Measurements from ENCODE around the gene REV3L.

The REV3L gene

DNA sequence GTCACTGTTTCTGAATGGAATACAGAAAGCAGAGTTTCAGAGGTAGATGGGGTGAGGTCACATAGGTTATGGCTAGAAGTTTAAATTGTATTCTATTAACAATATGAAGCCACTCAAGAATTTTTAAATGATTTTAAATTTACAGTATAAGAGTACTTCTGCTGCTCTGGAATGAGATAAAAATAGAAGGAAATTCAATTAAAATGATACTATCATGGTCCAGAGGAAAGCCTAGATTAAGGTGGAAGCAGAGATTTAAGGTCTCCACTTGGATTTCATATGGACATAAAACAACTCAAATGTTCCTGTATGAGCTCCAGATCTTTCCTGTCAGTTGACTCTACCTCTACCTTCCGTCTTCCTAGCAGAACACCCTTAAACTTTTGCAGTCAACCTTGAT is 68.6 kb downstream of the REV3L start:
- no peak for DNase-seq (ENCODE audit: low read depth)
- TF ChIP-seq, protein P1, sequence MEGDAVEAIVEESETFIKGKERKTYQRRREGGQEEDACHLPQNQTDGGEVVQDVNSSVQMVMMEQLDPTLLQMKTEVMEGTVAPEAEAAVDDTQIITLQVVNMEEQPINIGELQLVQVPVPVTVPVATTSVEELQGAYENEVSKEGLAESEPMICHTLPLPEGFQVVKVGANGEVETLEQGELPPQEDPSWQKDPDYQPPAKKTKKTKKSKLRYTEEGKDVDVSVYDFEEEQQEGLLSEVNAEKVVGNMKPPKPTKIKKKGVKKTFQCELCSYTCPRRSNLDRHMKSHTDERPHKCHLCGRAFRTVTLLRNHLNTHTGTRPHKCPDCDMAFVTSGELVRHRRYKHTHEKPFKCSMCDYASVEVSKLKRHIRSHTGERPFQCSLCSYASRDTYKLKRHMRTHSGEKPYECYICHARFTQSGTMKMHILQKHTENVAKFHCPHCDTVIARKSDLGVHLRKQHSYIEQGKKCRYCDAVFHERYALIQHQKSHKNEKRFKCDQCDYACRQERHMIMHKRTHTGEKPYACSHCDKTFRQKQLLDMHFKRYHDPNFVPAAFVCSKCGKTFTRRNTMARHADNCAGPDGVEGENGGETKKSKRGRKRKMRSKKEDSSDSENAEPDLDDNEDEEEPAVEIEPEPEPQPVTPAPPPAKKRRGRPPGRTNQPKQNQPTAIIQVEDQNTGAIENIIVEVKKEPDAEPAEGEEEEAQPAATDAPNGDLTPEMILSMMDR (conservative IDR thresholded peaks at IDR 0.05; ENCODE audit: low read depth, low read length), result no peak
- H3K4me3 ChIP-seq (ENCODE audit: low read length), result no peak overlapping the region

DNA sequence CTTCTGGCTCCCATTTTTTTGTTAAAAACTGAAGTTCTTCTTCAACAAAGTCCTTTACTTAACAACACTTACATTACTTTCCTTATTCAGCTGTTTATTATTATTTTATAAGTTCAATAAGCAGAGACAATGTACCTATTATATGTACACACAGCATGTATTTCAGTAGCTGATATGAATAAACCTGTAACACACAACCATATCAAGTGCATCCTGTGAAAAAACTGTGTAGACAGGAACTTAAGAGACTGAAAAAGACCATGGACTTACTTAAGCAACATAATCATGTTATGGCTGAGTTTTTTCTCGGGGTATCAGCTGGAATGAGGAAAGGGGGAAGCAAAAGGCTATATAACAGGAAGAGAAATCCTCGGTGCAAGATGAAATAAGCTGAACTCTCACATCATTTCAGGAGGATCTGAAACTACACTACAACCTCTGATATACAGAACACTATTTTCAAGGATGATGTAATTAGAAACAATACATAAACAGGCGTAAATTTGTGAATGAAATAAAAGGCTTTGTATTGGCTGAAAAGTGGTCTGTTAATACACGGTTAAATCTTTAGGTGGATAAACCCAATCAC is 70.9 kb downstream of the REV3L start:
- TF ChIP-seq, protein P1 (conservative IDR thresholded peaks at IDR 0.05; ENCODE audit: low read depth, low read length), result no peak
- DNase-seq (ENCODE audit: low read depth), result no peak
- H3K4me3 ChIP-seq (ENCODE audit: low read length), result no peak overlapping the region

DNA sequence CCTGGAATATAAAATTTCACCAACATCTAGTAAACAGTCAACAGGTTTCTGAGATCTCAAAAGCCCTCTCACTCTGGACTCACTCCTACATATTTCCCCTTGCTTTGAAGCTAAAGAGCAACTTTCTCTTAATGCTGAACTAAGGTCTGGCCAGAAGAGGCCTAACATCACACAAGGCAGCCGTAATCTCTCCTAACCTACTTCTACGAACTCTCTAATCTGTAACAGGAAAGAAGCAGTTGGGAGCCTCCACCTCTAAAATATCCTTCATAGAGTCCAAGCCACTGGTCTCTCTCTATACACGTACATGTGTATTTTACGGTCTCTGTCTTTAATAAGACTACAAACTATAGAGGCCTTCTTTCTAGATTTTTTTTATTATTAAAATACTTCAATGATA is 72.0 kb downstream of the REV3L start:
- TF ChIP-seq, protein P1 (conservative IDR thresholded peaks at IDR 0.05; ENCODE audit: low read depth, low read length), result no peak
- no peak overlapping the region for H3K4me3 ChIP-seq (ENCODE audit: low read length)
- no peak for DNase-seq (ENCODE audit: low read depth)

DNA sequence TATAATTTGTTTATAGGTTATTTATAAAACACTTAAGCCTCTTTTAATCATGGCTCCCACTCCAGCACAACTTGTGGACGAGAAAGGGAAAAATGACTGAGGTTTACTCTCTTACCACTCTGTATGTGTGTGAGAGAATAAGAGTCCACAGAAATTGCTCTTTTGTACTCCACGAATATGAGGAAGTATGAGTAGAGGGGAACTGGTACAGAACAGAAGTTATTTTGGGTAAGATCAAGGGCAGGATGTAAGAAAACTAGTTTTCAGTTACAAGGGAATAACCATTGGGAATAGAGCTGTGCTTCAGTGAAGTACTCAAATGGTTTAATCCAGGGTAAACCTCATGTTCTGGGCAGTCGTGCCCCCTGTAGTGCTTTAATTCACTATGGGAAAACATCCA is 72.6 kb downstream of the REV3L start:
- DNase-seq (ENCODE audit: low read depth), result no peak
- TF ChIP-seq, protein P1 (conservative IDR thresholded peaks at IDR 0.05; ENCODE audit: low read depth, low read length), result no peak
- no peak overlapping the region for H3K4me3 ChIP-seq (ENCODE audit: low read length)

DNA sequence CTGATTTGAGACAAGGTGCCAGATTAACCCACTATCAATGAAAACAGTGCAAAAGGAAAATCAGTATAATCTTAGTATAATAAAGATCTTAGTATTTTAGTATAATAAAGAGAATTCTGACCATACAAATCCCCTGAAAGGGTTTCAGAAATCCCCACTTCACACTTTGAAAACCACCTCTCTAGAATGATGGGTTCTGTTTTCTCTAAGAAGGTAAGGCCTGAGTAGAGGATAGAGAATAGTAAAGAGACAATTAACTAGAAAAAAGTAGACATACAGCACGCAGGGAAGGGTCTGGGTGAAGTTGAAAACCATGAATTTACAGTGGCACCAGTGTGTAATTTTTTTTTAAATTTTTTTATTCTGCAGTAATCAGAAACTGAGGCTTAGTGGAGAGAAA is 73.6 kb downstream of the REV3L start:
- DNase-seq (ENCODE audit: low read depth), result no peak
- TF ChIP-seq, protein P1 (conservative IDR thresholded peaks at IDR 0.05; ENCODE audit: low read depth, low read length), result no peak
- no peak overlapping the region for H3K4me3 ChIP-seq (ENCODE audit: low read length)

DNA sequence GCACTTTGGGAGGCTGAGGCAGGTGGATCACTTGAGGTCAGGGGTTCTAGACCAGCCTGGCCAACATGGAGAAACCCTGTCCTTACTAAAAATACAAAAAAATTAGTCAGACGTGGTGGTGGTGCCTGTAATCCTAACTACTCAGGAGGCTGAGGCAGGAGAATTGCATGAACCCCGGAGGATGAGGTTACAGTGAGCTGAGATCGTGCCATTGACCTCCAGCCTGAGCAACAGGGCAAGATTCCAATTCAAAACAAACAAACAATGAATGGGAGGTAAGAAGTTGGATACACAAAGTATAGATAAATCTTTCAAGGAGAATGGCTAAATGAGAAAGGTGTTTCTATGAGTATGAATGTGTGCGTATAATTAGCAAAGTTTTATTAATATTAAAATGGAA is 75.3 kb downstream of the REV3L start:
- DNase-seq (ENCODE audit: low read depth), result no peak
- TF ChIP-seq, protein P1 (conservative IDR thresholded peaks at IDR 0.05; ENCODE audit: low read depth, low read length), result no peak

DNA sequence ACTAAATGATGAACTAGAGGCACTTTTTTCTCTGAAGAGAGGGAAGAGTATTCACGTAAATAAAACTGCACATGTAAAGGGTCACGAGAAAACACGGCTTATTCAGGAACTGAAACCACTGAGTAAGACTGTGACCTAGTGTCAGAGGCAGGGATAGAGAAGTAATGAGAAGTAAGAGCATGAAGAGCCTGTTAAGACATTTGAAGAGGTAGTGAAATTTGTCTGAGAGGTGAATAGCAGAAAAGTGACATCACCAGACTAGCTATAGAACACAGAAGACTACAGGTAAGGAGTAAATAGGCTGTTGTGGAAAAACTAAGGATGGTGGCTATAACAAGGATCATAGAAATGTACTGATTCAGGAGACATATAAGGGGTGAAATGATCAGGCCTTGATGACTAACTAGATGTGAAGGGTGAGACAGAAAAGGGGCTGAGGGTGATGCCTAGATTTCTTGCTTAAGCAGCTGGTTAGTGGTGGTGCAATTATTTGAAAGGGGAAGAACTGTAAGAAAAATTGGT is 76.8 kb downstream of the REV3L start:
- H3K4me3 ChIP-seq (ENCODE audit: low read length), result no peak overlapping the region

More for the DNA sequence above, 75.3 kb downstream of the REV3L start:
- H3K4me3 ChIP-seq (ENCODE audit: low read length), result no peak overlapping the region

More for the DNA sequence above, 76.8 kb downstream of the REV3L start:
- DNase-seq (ENCODE audit: low read depth), result no peak
- TF ChIP-seq, protein P1 (conservative IDR thresholded peaks at IDR 0.05; ENCODE audit: low read depth, low read length), result no peak
